ENCODE results near the gene TRPC4.
"Not testable (repeated sequence)": the region's sequence is repeated elsewhere in the genome, so short reads cannot be mapped to it uniquely, and the experiment has no call there.

Gene TRPC4

DNA sequence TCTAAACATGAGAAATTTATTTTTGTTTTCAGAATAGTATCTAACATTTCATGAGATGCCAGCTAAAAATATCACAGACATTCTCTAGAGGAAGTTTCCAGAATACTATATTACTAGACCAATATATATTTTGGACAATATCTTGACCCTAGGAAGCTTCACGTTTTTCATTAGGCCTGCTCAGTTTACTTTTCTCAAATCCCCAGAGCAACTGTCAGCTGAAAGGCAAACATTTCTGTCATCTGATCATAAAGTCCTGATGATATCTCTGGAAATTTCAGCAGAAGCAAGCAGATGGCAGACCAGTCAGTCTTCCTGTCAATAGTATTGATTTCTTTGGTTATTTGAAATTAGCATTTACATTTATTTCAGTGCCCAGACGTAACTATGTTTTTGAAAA is 275.0 kb downstream of the TRPC4 start:
- no peaks in the 10 kb centered on the region for H3K9me2 ChIP-seq (replicated peaks; ENCODE audit: insufficient read depth, low read length)
- no peak overlapping the region for H3K4me2 ChIP-seq (ENCODE audit: low read depth, low read length, poor library complexity, severe bottlenecking)
- no peaks in the 10 kb centered on the region for H3K36me3 ChIP-seq (ENCODE audit: low read length)
- no peak overlapping the region for H3K27ac ChIP-seq (ENCODE audit: low read depth, low read length)
- no peak overlapping the region for H3K4me3 ChIP-seq (ENCODE audit: insufficient read depth, low read length, poor library complexity, severe bottlenecking)
- no peaks in the 10 kb centered on the region for H3K9me3 ChIP-seq (ENCODE audit: insufficient read depth, low read length)
- no peak overlapping the region for H2AFZ ChIP-seq (ENCODE audit: low read depth, low read length, severe bottlenecking)
- TF ChIP-seq, protein P1, sequence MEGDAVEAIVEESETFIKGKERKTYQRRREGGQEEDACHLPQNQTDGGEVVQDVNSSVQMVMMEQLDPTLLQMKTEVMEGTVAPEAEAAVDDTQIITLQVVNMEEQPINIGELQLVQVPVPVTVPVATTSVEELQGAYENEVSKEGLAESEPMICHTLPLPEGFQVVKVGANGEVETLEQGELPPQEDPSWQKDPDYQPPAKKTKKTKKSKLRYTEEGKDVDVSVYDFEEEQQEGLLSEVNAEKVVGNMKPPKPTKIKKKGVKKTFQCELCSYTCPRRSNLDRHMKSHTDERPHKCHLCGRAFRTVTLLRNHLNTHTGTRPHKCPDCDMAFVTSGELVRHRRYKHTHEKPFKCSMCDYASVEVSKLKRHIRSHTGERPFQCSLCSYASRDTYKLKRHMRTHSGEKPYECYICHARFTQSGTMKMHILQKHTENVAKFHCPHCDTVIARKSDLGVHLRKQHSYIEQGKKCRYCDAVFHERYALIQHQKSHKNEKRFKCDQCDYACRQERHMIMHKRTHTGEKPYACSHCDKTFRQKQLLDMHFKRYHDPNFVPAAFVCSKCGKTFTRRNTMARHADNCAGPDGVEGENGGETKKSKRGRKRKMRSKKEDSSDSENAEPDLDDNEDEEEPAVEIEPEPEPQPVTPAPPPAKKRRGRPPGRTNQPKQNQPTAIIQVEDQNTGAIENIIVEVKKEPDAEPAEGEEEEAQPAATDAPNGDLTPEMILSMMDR (IDR thresholded peaks at IDR 0.05; ENCODE audit: insufficient read depth, low read length, poor library complexity, severe bottlenecking): no peak
- TF ChIP-seq EZH2phosphoT487 (conservative IDR thresholded peaks at IDR 0.05; ENCODE audit: low read length): no peak
- no peaks in the 10 kb centered on the region for H3K79me2 ChIP-seq (ENCODE audit: insufficient read depth, low read length)
- no peak overlapping the region for H3K9ac ChIP-seq (ENCODE audit: low read length)
- H3F3A ChIP-seq (ENCODE audit: insufficient read depth): no peaks in the 10 kb centered on the region
- H4K20me1 ChIP-seq (ENCODE audit: low read depth, low read length): no peaks in the 10 kb centered on the region
- no peaks in the 10 kb centered on the region for H3K27me3 ChIP-seq (ENCODE audit: low read length)

DNA sequence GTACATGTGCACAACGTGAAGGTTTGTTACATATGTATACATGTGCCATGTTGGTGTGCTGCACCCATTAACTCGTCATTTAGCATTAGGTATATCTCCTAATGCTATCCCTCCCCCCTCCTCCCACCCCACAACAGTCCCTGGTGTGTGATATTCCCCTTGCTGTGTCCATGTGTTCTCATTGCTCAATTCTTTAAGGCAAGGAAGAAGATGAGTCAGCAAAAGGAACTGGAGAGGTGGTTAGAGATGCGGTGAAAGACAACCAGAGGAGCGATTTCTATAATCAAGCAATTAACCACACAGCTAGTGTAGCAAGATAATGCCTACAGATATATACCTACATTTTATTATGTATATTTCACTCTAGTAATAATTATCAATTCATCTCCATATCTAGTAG is 280.2 kb downstream of the TRPC4 start:
- not testable (repeated sequence) for H3K27ac ChIP-seq (ENCODE audit: low read depth, low read length); H3K9me2 ChIP-seq (replicated peaks; ENCODE audit: insufficient read depth, low read length); H3F3A ChIP-seq (ENCODE audit: insufficient read depth); H3K27me3 ChIP-seq (ENCODE audit: low read length); H4K20me1 ChIP-seq (ENCODE audit: low read depth, low read length); H2AFZ ChIP-seq (ENCODE audit: low read depth, low read length, severe bottlenecking); H3K9me3 ChIP-seq (ENCODE audit: insufficient read depth, low read length); H3K4me2 ChIP-seq (ENCODE audit: low read depth, low read length, poor library complexity, severe bottlenecking); H3K36me3 ChIP-seq (ENCODE audit: low read length); H3K4me3 ChIP-seq (ENCODE audit: insufficient read depth, low read length, poor library complexity, severe bottlenecking); H3K79me2 ChIP-seq (ENCODE audit: insufficient read depth, low read length); H3K9ac ChIP-seq (ENCODE audit: low read length)

DNA sequence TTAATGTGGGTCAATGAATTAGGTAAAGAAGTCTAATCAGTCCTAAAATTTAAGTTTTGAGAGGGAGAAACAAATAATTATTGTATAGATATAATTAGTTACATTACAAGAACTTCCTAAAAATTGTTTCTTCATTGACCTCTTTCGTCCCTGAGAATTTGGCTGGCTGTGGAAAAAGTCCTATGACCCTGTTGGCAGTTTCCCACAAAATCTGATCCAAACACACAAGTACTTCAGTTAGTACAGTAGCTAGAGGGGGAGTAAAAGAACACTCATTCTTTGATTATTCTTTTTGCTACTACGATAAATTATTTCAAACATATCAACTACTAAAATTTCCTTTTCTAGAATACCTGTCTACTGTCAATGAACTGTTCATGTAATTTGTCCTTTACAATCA is 282.3 kb downstream of the TRPC4 start:
- TF ChIP-seq, protein P1 (IDR thresholded peaks at IDR 0.05; ENCODE audit: insufficient read depth, low read length, poor library complexity, severe bottlenecking): no peak
- TF ChIP-seq EZH2phosphoT487 (conservative IDR thresholded peaks at IDR 0.05; ENCODE audit: low read length): no peak
- Histone ChIP-seq H3F3A (ENCODE audit: insufficient read depth) (no peaks in the 10 kb centered on the region), H3K27me3 (ENCODE audit: low read length) (no peaks in the 10 kb centered on the region), H3K4me2 (ENCODE audit: low read depth, low read length, poor library complexity, severe bottlenecking) (no peak overlapping the region), H3K36me3 (ENCODE audit: low read length) (no peaks in the 10 kb centered on the region), H3K9me3 (ENCODE audit: insufficient read depth, low read length) (no peaks in the 10 kb centered on the region), H3K27ac (ENCODE audit: low read depth, low read length) (no peak overlapping the region), H3K9me2 (replicated peaks; ENCODE audit: insufficient read depth, low read length) (no peaks in the 10 kb centered on the region), H3K9ac (ENCODE audit: low read length) (no peak overlapping the region), H3K4me3 (ENCODE audit: insufficient read depth, low read length, poor library complexity, severe bottlenecking) (no peak overlapping the region), H4K20me1 (ENCODE audit: low read depth, low read length) (no peaks in the 10 kb centered on the region), H2AFZ (ENCODE audit: low read depth, low read length, severe bottlenecking) (no peak overlapping the region), H3K79me2 (ENCODE audit: insufficient read depth, low read length) (no peaks in the 10 kb centered on the region)
